Lower leg skin (tissue), 4 donors: ENCODE data around the gene LIMK2. TPM values are rescaled to one million over a fixed set of nuclear protein-coding genes. Genes with fewer than 3 reads are reported as not detected.
"Not testable (repeated sequence)": the region's sequence is repeated elsewhere in the genome, so short reads cannot be mapped to it uniquely, and the experiment has no call there.

Experiments used
- DNase-seq, 2 donors: peaks; one replicate each; pipeline ENCODE4 v3.0.0-alpha.2; 2019; ENCODE audit warnings: low spot score in 2 of 2
- H3K4me3 ChIP-seq: fragments of 200-600 bp; sonication (generic); 2 replicates; pipeline ENCODE4 v1.5.1; 2017; ENCODE audit warnings: mild to moderate bottlenecking, low read depth; ENCODE audit not compliant: poor library complexity, severe bottlenecking
- CTCF ChIP-seq, 3 donors: fragments of 450-650 bp; IDR thresholded peaks; one replicate each; pipeline ENCODE4 v1.5.1; 2016; ENCODE audit warnings: antibody characterized with exemption in 3 of 3, mild to moderate bottlenecking in 3 of 3, moderate library complexity in 2 of 3
- POLR2A ChIP-seq, 2 donors: fragments of 450-650 bp; IDR thresholded peaks; one replicate each; pipeline ENCODE4 v1.6.1; 2016 to 2017; ENCODE audit warnings: antibody characterized with exemption in 2 of 2, mild to moderate bottlenecking in 1 of 2, moderate library complexity in 1 of 2
- WGBS, 2 donors: methylation state at CpG; one replicate each; pipeline ENCODE4 v1.1.5; 2018; 5-methylcytosine and 5-hydroxymethylcytosine counted together
- intact Hi-C: fragments of 100-400 bp; cut with DNase I; formaldehyde crosslinking; loops from one replicate; pipeline ENCODE4 v1.15.0; 2023; ENCODE audit warnings: low total_unique reads
- total RNA-seq, 4 donors: library from RNA; depleted of rRNA; stranded (reverse); fragments of >200 nt; gene quantifications; one replicate each; pipeline ENCODE4 v1.1.0, GENCODE V29; 2016

LIMK2 gene
- total RNA-seq, 4 donors from 2014 or later, result 135 to 218 (median 168) TPM

- WGBS, 2 donors, result 71 to 80% methylated on average over 3 of the region's 3 CpGs
- TF ChIP-seq POLR2A (IDR thresholded peaks at IDR 0.05) (no peak), CTCF (IDR thresholded peaks at IDR 0.05) (no peak)
- intact Hi-C loops, result loop anchor here (10.0 kb wide), 1 partner anchor 130 kb away; the partner anchor contains the start of gene SELENOM
- H3K4me3 ChIP-seq, result no peak overlapping the region
- DNase-seq, result no peak
Observed at GRCh38 chr22:31235081-31235480, 23.0 kb downstream of the LIMK2 start.

GRCh38 chr22:31236044-31236443, 23.9 kb downstream of the LIMK2 start:
- WGBS, 2 donors, result 92 to 100% methylated on average over 4 of the region's 4 CpGs
- intact Hi-C loops, result loop anchor here (10.0 kb wide), 1 partner anchor 131 kb away; the partner anchor contains the start of gene SELENOM
- H3K4me3 ChIP-seq, DNase-seq: not testable (repeated sequence)

- no peak for DNase-seq
- TF ChIP-seq CTCF (IDR thresholded peaks at IDR 0.05) (no peak), POLR2A (IDR thresholded peaks at IDR 0.05) (no peak)
- no peak overlapping the region for H3K4me3 ChIP-seq
- 95 to 100% methylated on average over 1 of the region's 1 CpG for WGBS, 2 donors
- intact Hi-C loops, result loop anchor here (10.0 kb wide), 1 partner anchor 133 kb away; the partner anchor contains the start of gene SELENOM
Observed at GRCh38 chr22:31238057-31238456, 26.0 kb downstream of the LIMK2 start.

- TF ChIP-seq POLR2A (IDR thresholded peaks at IDR 0.05) (no peak), CTCF (IDR thresholded peaks at IDR 0.05) (no peak)
- no peak overlapping the region for H3K4me3 ChIP-seq
- WGBS, 2 donors, result 84 to 87% methylated on average over 6 of the region's 6 CpGs
- no peak for DNase-seq
- intact Hi-C loops, result loop anchor here (10.0 kb wide), 1 partner anchor 135 kb away; the partner anchor contains the start of gene SELENOM
Observed at GRCh38 chr22:31239771-31240370, 27.8 kb downstream of the LIMK2 start.

GRCh38 chr22:31241200-31241599, 29.1 kb downstream of the LIMK2 start:
- DNase-seq, result no peak
- WGBS, 2 donors, result 39 to 65% methylated on average over 1 of the region's 1 CpG
- TF ChIP-seq POLR2A (IDR thresholded peaks at IDR 0.05) (no peak), CTCF (IDR thresholded peaks at IDR 0.05) (no peak)
- H3K4me3 ChIP-seq, result no peak overlapping the region
- intact Hi-C loops, result no loop called here

- TF ChIP-seq CTCF (IDR thresholded peaks at IDR 0.05) (no peak), POLR2A (IDR thresholded peaks at IDR 0.05) (no peak)
- DNase-seq, result no peak
- no peak overlapping the region for H3K4me3 ChIP-seq
- intact Hi-C loops, result no loop called here
Observed at GRCh38 chr22:31241936-31242335, 29.8 kb downstream of the LIMK2 start.
